ENCODE measurements around the gene TBX1. TPM values are rescaled to one million over a fixed set of nuclear protein-coding genes. Genes with fewer than 3 reads are reported as not detected.

TBX1 gene
- total RNA-seq, 1 donor from 2014 or later, result 6.8 TPM

- H3K79me2 ChIP-seq (ENCODE audit: insufficient read depth, low read length), result no peaks in the 10 kb centered on the region
- FAIRE-seq (no peak), DNase-seq (ENCODE audit: low read depth) (no peak)
- peaks cover 11% of the 10 kb centered on the region for H3K36me3 Mint-ChIP-seq (ENCODE audit: low read depth, unreplicated experiment)
- H4K20me1 ChIP-seq (ENCODE audit: insufficient read depth, low read length), result peaks cover 3% of the 10 kb centered on the region
- no peak overlapping the region for H2AFZ ChIP-seq (ENCODE audit: low read depth, low read length)
- no peak overlapping the region for H3K27ac ChIP-seq (ENCODE audit: low read depth, low read length)
- peaks cover 8% of the 10 kb centered on the region for H3K4me1 Mint-ChIP-seq (ENCODE audit: low read depth, unreplicated experiment)
- H3K4me3 Mint-ChIP-seq (ENCODE audit: unreplicated experiment), result no peak overlapping the region
- H3K9me3 ChIP-seq (ENCODE audit: insufficient read depth, low read depth, low read length), result no peaks in the 10 kb centered on the region
- TF ChIP-seq CTCF (IDR thresholded peaks at IDR 0.05; ENCODE audit: insufficient read depth, low read depth, low read length), result no peak
- no peak for TF ChIP-seq EZH2 (IDR thresholded peaks at IDR 0.05; ENCODE audit: insufficient read depth, low read length)
- no peaks in the 10 kb centered on the region for H3K27me3 ChIP-seq (ENCODE audit: insufficient read depth, low read length)
- no peak overlapping the region for H3K4me3 ChIP-seq (ENCODE audit: insufficient read depth, low read depth, low read length)
- peaks cover 2% of the 10 kb centered on the region for H3K27me3 Mint-ChIP-seq (ENCODE audit: low read depth, unreplicated experiment)
- no peak overlapping the region for H3K27ac Mint-ChIP-seq (ENCODE audit: unreplicated experiment)
- no peak overlapping the region for H3K4me2 ChIP-seq (ENCODE audit: low read length)
- no peaks in the 10 kb centered on the region for H3K36me3 ChIP-seq (ENCODE audit: insufficient read depth, low read length)
- H3K9me3 Mint-ChIP-seq (ENCODE audit: unreplicated experiment), result no peaks in the 10 kb centered on the region
- H3K9ac ChIP-seq (ENCODE audit: low read length), result no peak overlapping the region
- H3K4me1 ChIP-seq (ENCODE audit: insufficient read depth, low read length), result peaks cover 27% of the 10 kb centered on the region
These were observed 41.7 kb downstream of the TBX1 start for GRCh38 chr22:19802001-19802893.

DNA sequence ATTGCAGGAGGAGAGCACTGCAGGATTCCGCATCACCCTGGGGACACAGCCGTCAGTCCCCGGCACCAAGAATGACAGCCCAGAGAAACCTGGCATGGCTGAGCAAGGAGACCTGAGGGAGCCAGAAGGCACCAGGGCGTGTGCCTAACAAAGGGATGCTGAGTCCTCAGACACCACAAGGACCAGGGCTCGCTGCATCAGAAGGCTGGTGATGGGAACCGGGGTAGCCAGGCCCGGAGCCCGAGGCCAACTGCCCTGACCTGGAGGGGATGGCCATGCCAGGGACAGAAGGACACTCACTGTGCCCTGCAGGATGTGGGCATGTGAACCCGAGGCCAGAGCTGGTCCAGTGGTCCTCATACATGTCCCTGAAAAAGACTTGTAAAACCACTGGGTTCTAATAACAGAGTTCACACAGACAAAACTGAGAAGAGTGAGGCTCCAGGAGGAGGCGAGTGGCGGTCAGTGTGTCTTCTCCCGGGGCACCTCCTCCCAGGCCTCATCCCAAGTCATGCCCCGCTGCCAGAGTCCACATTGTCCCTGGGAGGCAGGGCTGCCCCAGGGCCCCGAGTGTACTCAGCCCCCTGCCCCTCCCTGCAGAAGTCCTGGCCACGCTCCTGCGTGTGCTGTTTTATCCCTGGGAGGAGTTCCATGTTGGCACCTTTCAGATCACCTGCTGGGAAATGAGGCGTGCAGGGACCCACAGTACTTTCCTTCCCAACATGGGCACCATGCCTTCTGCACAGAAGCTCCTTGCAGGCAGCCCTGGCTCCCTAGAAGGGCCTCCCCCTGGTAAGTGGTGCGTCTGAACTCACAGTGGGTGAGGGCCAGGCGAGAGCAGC lies 42.5 kb downstream of the TBX1 start:
- no peak overlapping the region for H3K9ac ChIP-seq (ENCODE audit: low read length)
- no peaks in the 10 kb centered on the region for H3K27me3 ChIP-seq (ENCODE audit: insufficient read depth, low read length)
- DNase-seq (ENCODE audit: low read depth) (no peak), FAIRE-seq (no peak)
- H3K79me2 ChIP-seq (ENCODE audit: insufficient read depth, low read length), result no peaks in the 10 kb centered on the region
- no peaks in the 10 kb centered on the region for H3K9me3 ChIP-seq (ENCODE audit: insufficient read depth, low read depth, low read length)
- no peak overlapping the region for H3K27ac Mint-ChIP-seq (ENCODE audit: unreplicated experiment)
- H4K20me1 ChIP-seq (ENCODE audit: insufficient read depth, low read length), result peaks cover 3% of the 10 kb centered on the region
- H3K9me3 Mint-ChIP-seq (ENCODE audit: unreplicated experiment), result no peaks in the 10 kb centered on the region
- no peak overlapping the region for H2AFZ ChIP-seq (ENCODE audit: low read depth, low read length)
- no peak overlapping the region for H3K27ac ChIP-seq (ENCODE audit: low read depth, low read length)
- peaks cover 27% of the 10 kb centered on the region for H3K4me1 ChIP-seq (ENCODE audit: insufficient read depth, low read length)
- no peak overlapping the region for H3K4me3 Mint-ChIP-seq (ENCODE audit: unreplicated experiment)
- H3K4me2 ChIP-seq (ENCODE audit: low read length), result no peak overlapping the region
- TF ChIP-seq CTCF (IDR thresholded peaks at IDR 0.05; ENCODE audit: insufficient read depth, low read depth, low read length) (no peak), EZH2 (IDR thresholded peaks at IDR 0.05; ENCODE audit: insufficient read depth, low read length) (no peak)
- H3K4me3 ChIP-seq (ENCODE audit: insufficient read depth, low read depth, low read length), result no peak overlapping the region
- peaks cover 4% of the 10 kb centered on the region for H3K27me3 Mint-ChIP-seq (ENCODE audit: low read depth, unreplicated experiment)
- H3K4me1 Mint-ChIP-seq (ENCODE audit: low read depth, unreplicated experiment), result peaks cover 8% of the 10 kb centered on the region
- no peaks in the 10 kb centered on the region for H3K36me3 ChIP-seq (ENCODE audit: insufficient read depth, low read length)
- peaks cover 9% of the 10 kb centered on the region for H3K36me3 Mint-ChIP-seq (ENCODE audit: low read depth, unreplicated experiment)

All from astrocyte (in vitro differentiated cells and primary cell).